SU-DHL-6 (cell line): ENCODE results near the gene ZFAND6.

Experiments
- CTCF ChIP-seq: fragments of 200-600 bp; sonication (generic); IDR thresholded peaks from one replicate; pipeline ENCODE4 v1.5.1; 2017; ENCODE audit warnings: antibody characterized with exemption, mild to moderate bottlenecking, low read length, moderate library complexity; ENCODE audit not compliant: insufficient read depth, poor library complexity, severe bottlenecking
- EZH2phosphoT487 ChIP-seq: fragments of 200-600 bp; sonication (generic), shearing (Covaris generic); conservative IDR thresholded peaks from 2 replicates; pipeline ENCODE4 v1.6.1; 2018; ENCODE audit warnings: mild to moderate bottlenecking, antibody characterized with exemption, low read length, moderate library complexity, mixed read lengths

DNA sequence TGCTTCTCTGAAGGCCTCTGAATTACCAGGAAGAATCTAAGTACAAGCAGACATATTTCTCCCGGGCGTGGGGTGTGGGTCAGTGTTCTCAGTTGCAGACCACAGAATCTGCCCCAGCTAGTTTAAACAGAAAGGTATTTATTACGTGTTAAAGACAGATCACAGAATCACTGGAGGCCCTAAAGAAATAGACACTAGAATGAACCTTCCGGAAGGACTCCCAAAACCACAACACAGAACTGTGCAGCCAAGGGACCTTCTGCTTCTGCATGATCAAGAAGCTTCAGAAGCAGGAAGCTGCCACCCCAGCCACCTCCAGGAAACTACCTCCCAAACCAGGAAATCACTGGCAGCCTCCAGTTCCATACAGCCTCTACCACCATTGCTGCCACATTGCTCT, 32.7 kb upstream of the ZFAND6 start:
- no peak for TF ChIP-seq CTCF
- no peak for TF ChIP-seq EZH2phosphoT487
